ENCODE data around the gene ALPL. TPM values are rescaled to one million over a fixed set of nuclear protein-coding genes. Genes with fewer than 3 reads are reported as not detected.

Gene ALPL
- total and polyA plus RNA-seq, 2 of the 4 experiments (the other 2 are of a cell fraction), result 0.54 to 2.2 TPM

DNA sequence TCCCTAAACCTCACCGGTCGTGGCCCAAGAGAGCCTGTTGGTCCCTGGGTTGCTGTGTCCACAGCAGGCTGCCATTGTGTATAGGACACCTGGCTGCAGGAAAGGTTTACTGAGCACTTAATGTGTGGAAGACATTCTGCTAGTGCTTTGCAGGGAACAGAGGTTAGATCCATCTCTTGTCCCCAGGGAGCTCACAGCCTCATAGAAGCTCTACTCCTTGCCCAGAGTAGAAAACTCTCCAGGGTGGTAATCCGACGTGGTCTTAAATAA, 16.9 kb upstream of the ALPL start:
- no peak overlapping the region for H3K4me3 ChIP-seq (ENCODE audit: insufficient read depth, low read depth, low read length)
- dilution Hi-C loops (cut with HindIII; ENCODE audit: low sequenced_read_pairs, unreplicated experiment), result no loop called here
- DNase-seq (no peak), ATAC-seq (ENCODE audit: low read depth) (no peak)
- BruUV-seq (replicated peaks), result no TSS peak
- H3K23ac ChIP-seq (ENCODE audit: low read depth, low read length), result 0 out of 2 replicates have a peak overlapping the region, but pooled peaks have one; percentile 9
- H3K14ac ChIP-seq (replicated peaks; ENCODE audit: low read depth, low read length), result no peak overlapping the region
- no peak overlapping the region for H2AK9ac ChIP-seq (replicated peaks; ENCODE audit: low read depth, low read length, poor library complexity)
- H2BK5ac ChIP-seq (ENCODE audit: low read depth, low read length, poor library complexity, severe bottlenecking), result no peak overlapping the region
- peak overlapping the region; percentile 6; the same call in 1 of the 2 replicates for H2AK5ac ChIP-seq (ENCODE audit: low read depth, low read length)
- peaks cover 3% of the 10 kb centered on the region for H3K27me3 ChIP-seq (ENCODE audit: control insufficient read depth, insufficient read depth, low read length)
- peak overlapping the region; percentile 21 for H3K4ac ChIP-seq (ENCODE audit: low read depth, low read length)
- H3K56ac ChIP-seq (ENCODE audit: extremely low read depth, insufficient read depth, low read length), result no peak overlapping the region
- H3K4me2 ChIP-seq (ENCODE audit: low read depth, low read length), result no peak overlapping the region
- TF ChIP-seq CEBPB (IDR thresholded peaks at IDR 0.05; ENCODE audit: low read depth, low read length) (no peak), NFE2L2 (IDR thresholded peaks at IDR 0.05; ENCODE audit: low read depth, low read length) (no peak), MXI1 (IDR thresholded peaks at IDR 0.05; ENCODE audit: borderline replicate concordance, low read depth, low read length) (no peak), RFX5 (IDR thresholded peaks at IDR 0.05; ENCODE audit: low read depth, low read length) (no peak), ELK1 (IDR thresholded peaks at IDR 0.05; ENCODE audit: borderline replicate concordance, low read depth, low read length) (no peak), RCOR1 (IDR thresholded peaks at IDR 0.05; ENCODE audit: insufficient replicate concordance, low read length) (no peak), POLR2A (IDR thresholded peaks at IDR 0.05; ENCODE audit: low read depth, low read length) (no peak), USF2 (IDR thresholded peaks at IDR 0.05; ENCODE audit: low read depth, low read length) (no peak), BHLHE40 (IDR thresholded peaks at IDR 0.05; ENCODE audit: low read depth, low read length) (no peak), RAD21 (IDR thresholded peaks at IDR 0.05; ENCODE audit: low read length) (no peak), MAZ (IDR thresholded peaks at IDR 0.05; ENCODE audit: borderline replicate concordance, low read depth, low read length) (no peak), CHD1 (IDR thresholded peaks at IDR 0.05; ENCODE audit: low read depth, low read length) (no peak), MAFK (IDR thresholded peaks at IDR 0.05; ENCODE audit: low read depth, low read length) (no peak), SMC3 (IDR thresholded peaks at IDR 0.05; ENCODE audit: low read depth, low read length) (no peak), FOS (IDR thresholded peaks at IDR 0.05; ENCODE audit: low read depth, low read length) (no peak)
- TF ChIP-seq, protein P1, sequence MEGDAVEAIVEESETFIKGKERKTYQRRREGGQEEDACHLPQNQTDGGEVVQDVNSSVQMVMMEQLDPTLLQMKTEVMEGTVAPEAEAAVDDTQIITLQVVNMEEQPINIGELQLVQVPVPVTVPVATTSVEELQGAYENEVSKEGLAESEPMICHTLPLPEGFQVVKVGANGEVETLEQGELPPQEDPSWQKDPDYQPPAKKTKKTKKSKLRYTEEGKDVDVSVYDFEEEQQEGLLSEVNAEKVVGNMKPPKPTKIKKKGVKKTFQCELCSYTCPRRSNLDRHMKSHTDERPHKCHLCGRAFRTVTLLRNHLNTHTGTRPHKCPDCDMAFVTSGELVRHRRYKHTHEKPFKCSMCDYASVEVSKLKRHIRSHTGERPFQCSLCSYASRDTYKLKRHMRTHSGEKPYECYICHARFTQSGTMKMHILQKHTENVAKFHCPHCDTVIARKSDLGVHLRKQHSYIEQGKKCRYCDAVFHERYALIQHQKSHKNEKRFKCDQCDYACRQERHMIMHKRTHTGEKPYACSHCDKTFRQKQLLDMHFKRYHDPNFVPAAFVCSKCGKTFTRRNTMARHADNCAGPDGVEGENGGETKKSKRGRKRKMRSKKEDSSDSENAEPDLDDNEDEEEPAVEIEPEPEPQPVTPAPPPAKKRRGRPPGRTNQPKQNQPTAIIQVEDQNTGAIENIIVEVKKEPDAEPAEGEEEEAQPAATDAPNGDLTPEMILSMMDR (conservative IDR thresholded peaks at IDR 0.05; ENCODE audit: low read depth, low read length), result no peak
- no peak overlapping the region for H2AFZ ChIP-seq (replicated peaks; ENCODE audit: low read length, poor library complexity)
- H3K4me1 ChIP-seq (ENCODE audit: control insufficient read depth, insufficient read depth, low read length), result peaks cover 6% of the 10 kb centered on the region
- no peaks in the 10 kb centered on the region for H3K36me3 ChIP-seq (ENCODE audit: control insufficient read depth, insufficient read depth, low read length)
- no peak overlapping the region for H3K9ac ChIP-seq (ENCODE audit: low read depth, low read length)
- no peak overlapping the region; the same call in 2 of the 3 replicates for H2BK15ac ChIP-seq (ENCODE audit: low read depth, low read length)
- in situ Hi-C loops (cut with MboI; ENCODE audit: low sequenced_read_pairs), result no loop called here
- H3K27ac ChIP-seq (ENCODE audit: insufficient read depth, low read length), result peak overlapping the region; percentile 0; the same call in 1 of the 2 replicates
- CTCF ChIA-PET, result no interaction called here
- POLR2A ChIA-PET (ENCODE audit: unreplicated experiment), result no interaction called here
- H2BK120ac ChIP-seq (ENCODE audit: low read depth, low read length), result peak overlapping the region; percentile 7
- no CpG with 5 or more reads among the region's 4 CpGs for WGBS, 2 experiments (ENCODE audit: extremely low coverage in 2 of 2, insufficient read length in 1 of 2)
- H4K8ac ChIP-seq (ENCODE audit: low read depth in 2 of 2, low read length in 2 of 2), result no peak overlapping the region
- intact Hi-C loops (cut with micrococcal nuclease), result no loop called here
- peak overlapping the region; percentile 7; the same call in 1 of the 2 replicates for H3K18ac ChIP-seq (ENCODE audit: low read depth, low read length)
- no peaks in the 10 kb centered on the region for H4K20me1 ChIP-seq (ENCODE audit: insufficient read depth, low read length)
- no peaks in the 10 kb centered on the region for H3K79me1 ChIP-seq (ENCODE audit: low read depth in 1 of 2, low read length in 2 of 2)
- H2BK20ac ChIP-seq (ENCODE audit: low read depth, low read length), result no peak overlapping the region
- H4K91ac ChIP-seq (ENCODE audit: insufficient read depth, low read depth, low read length), result peak overlapping the region; percentile 19; the same call in 1 of the 2 replicates
- H3K9me3 ChIP-seq (ENCODE audit: control insufficient read depth, insufficient read depth, low read length), result no peaks in the 10 kb centered on the region
- H3K9me1 ChIP-seq (ENCODE audit: insufficient read depth, low read length), result no peaks in the 10 kb centered on the region
- no peak overlapping the region; the same call in 1 of the 2 replicates for H4K5ac ChIP-seq (ENCODE audit: low read depth, low read length)

All from IMR-90 (cell line).